Natural killer cell (primary cell): Measurements from ENCODE around the gene PAN2. TPM values are rescaled to one million over a fixed set of nuclear protein-coding genes. Genes with fewer than 3 reads are reported as not detected.

Experiments used
- ATAC-seq, 3 donors: fragments of 150-1000 bp in 2 of 3; fragments of 200-7000 bp in 1 of 3; cut with Tn5 transposase; 1 replicate in 1 of 3; 2 replicates in 2 of 3; pipeline ENCODE4 v1.10.0; 2021; ENCODE audit warnings: mild to moderate bottlenecking in 2 of 3, moderate library complexity in 2 of 3
- DNase-seq, 2 donors: peaks; one replicate each; pipeline versions ENCODE4 v3.0.0 to v3.0.0-alpha.2; 2013 to 2021; ENCODE audit warnings: mixed read lengths in 1 of 2
- H3K27ac ChIP-seq: one replicate; pipeline ENCODE4 v1.5.1; 2013; ENCODE audit warnings: mild to moderate bottlenecking, low read length
- H3K27me3 ChIP-seq: one replicate; pipeline ENCODE4 v1.6.1; 2013; ENCODE audit warnings: low read length; ENCODE audit not compliant: control insufficient read depth, insufficient read depth
- H3K36me3 ChIP-seq: one replicate; pipeline ENCODE4 v1.6.1; 2013; ENCODE audit warnings: low read length; ENCODE audit not compliant: control insufficient read depth, insufficient read depth
- H3K4me1 ChIP-seq: one replicate; pipeline ENCODE4 v1.6.1; 2013; ENCODE audit warnings: low read length; ENCODE audit not compliant: control insufficient read depth, insufficient read depth
- H3K4me3 ChIP-seq: one replicate; pipeline ENCODE4 v1.5.1; 2013; ENCODE audit warnings: low read length
- H3K9me3 ChIP-seq: one replicate; pipeline ENCODE4 v1.6.1; 2013; ENCODE audit warnings: low read length; ENCODE audit not compliant: control insufficient read depth, insufficient read depth
- H3K27ac Mint-ChIP-seq, 2 donors: one replicate each; pipeline ENCODE4 v1.8.0; 2022; ENCODE audit warnings: mild to moderate bottlenecking in 2 of 2, mixed read lengths in 2 of 2, moderate library complexity in 1 of 2
- H3K27me3 Mint-ChIP-seq, 2 donors: one replicate each; pipeline ENCODE4 v1.8.0; 2022; ENCODE audit warnings: low read depth in 2 of 2, mixed read lengths in 2 of 2
- H3K36me3 Mint-ChIP-seq: one replicate; pipeline ENCODE4 v1.8.0; 2022; ENCODE audit warnings: mixed read lengths
- H3K4me1 Mint-ChIP-seq, 2 donors: one replicate each; pipeline ENCODE4 v1.8.0; 2022; ENCODE audit warnings: mixed read lengths in 2 of 2
- H3K4me3 Mint-ChIP-seq: one replicate; pipeline ENCODE4 v1.8.0; 2022; ENCODE audit warnings: mild to moderate bottlenecking, moderate library complexity, mixed read lengths
- H3K9me3 Mint-ChIP-seq, 2 donors: one replicate each; pipeline ENCODE4 v1.8.0; 2022; ENCODE audit warnings: mixed read lengths in 2 of 2
- CTCF ChIP-seq: fragments of 200-600 bp; IDR thresholded peaks from one replicate; pipeline ENCODE4 v1.8.0; 2022; ENCODE audit warnings: antibody characterized with exemption
- WGBS: methylation state at CpG from one replicate; pipeline ENCODE4 v1.1.7; 2013; ENCODE audit warnings: missing lambda C conversion rate; ENCODE audit not compliant: insufficient coverage; 5-methylcytosine and 5-hydroxymethylcytosine counted together
- intact Hi-C: fragments of 100-400 bp; cut with micrococcal nuclease; formaldehyde crosslinking; loops from one replicate; pipeline ENCODE4 v1.14.2; 2022
- total RNA-seq, 4 donors: library from RNA; stranded (reverse); fragments of 120-200 nt in 1 of 4; gene quantifications; one replicate each; pipeline versions ENCODE4 v1.2.3 to v1.2.4, GENCODE V29; 2013 to 2022

The PAN2 gene
- total RNA-seq, 3 donors from 2014 or later (not counting 1 experiment from before 2014, with no cell fraction given), result 86.2 to 117 (median 95.7) TPM

GRCh38 chr12:56298828-56299227 lies 35.0 kb downstream of the PAN2 start:
- H3K27me3 Mint-ChIP-seq, result no peaks in the 10 kb centered on the region
- Histone ChIP-seq H3K4me1 (peaks cover 34% of the 10 kb centered on the region), H3K36me3 (peaks cover 5% of the 10 kb centered on the region), H3K27me3 (no peaks in the 10 kb centered on the region), H3K9me3 (no peaks in the 10 kb centered on the region), H3K4me3 (no peak overlapping the region), H3K27ac (peak overlapping the region; percentile 88)
- intact Hi-C loops, result no loop called here
- TF ChIP-seq CTCF, result no peak
- DNase-seq (no peak), ATAC-seq (no peak)
- H3K4me1 Mint-ChIP-seq, result peaks cover 55 to 56% of the 10 kb centered on the region in 2 donors
- H3K27ac Mint-ChIP-seq, result peak overlapping the region; percentile 97 to 98
- no peaks in the 10 kb centered on the region for H3K36me3 Mint-ChIP-seq
- H3K9me3 Mint-ChIP-seq, result no peaks in the 10 kb centered on the region
- H3K4me3 Mint-ChIP-seq, result peak overlapping the region; percentile 93
- 63% methylated on average over 5 of the region's 5 CpGs for WGBS

- peak overlapping the region in 1 of 2 donors; percentile 98 for H3K27ac Mint-ChIP-seq
- ATAC-seq (no peak), DNase-seq (no peak)
- no peak overlapping the region for H3K27ac ChIP-seq
- peaks cover 5% of the 10 kb centered on the region for H3K36me3 ChIP-seq
- H3K9me3 Mint-ChIP-seq, result no peaks in the 10 kb centered on the region
- H3K4me1 Mint-ChIP-seq, result peaks cover 55 to 61% of the 10 kb centered on the region in 2 donors
- TF ChIP-seq CTCF, result no peak
- peak overlapping the region; percentile 21 for H3K4me3 Mint-ChIP-seq
- H3K4me3 ChIP-seq, result no peak overlapping the region
- 95% methylated on average over 8 of the region's 8 CpGs for WGBS
- H3K9me3 ChIP-seq, result no peaks in the 10 kb centered on the region
- peaks cover 34% of the 10 kb centered on the region for H3K4me1 ChIP-seq
- no peaks in the 10 kb centered on the region for H3K27me3 Mint-ChIP-seq
- no peaks in the 10 kb centered on the region for H3K27me3 ChIP-seq
- intact Hi-C loops, result no loop called here
- no peaks in the 10 kb centered on the region for H3K36me3 Mint-ChIP-seq
Measured at GRCh38 chr12:56297400-56297799, 36.4 kb downstream of the PAN2 start.

GRCh38 chr12:56296295-56296694 lies 37.5 kb downstream of the PAN2 start:
- Histone ChIP-seq H3K4me3 (no peak overlapping the region), H3K27me3 (no peaks in the 10 kb centered on the region), H3K4me1 (peaks cover 30% of the 10 kb centered on the region), H3K9me3 (no peaks in the 10 kb centered on the region), H3K36me3 (peaks cover 11% of the 10 kb centered on the region), H3K27ac (no peak overlapping the region)
- 81% methylated on average over 5 of the region's 5 CpGs for WGBS
- no peak for ATAC-seq
- H3K27ac Mint-ChIP-seq, result peak overlapping the region in 1 of 2 donors; percentile 98
- H3K9me3 Mint-ChIP-seq, result no peaks in the 10 kb centered on the region
- TF ChIP-seq CTCF, result no peak
- no peak overlapping the region for H3K4me3 Mint-ChIP-seq
- DNase-seq, result no peak
- peaks cover 49 to 56% of the 10 kb centered on the region in 2 donors for H3K4me1 Mint-ChIP-seq
- intact Hi-C loops, result no loop called here
- no peaks in the 10 kb centered on the region for H3K27me3 Mint-ChIP-seq
- no peaks in the 10 kb centered on the region for H3K36me3 Mint-ChIP-seq

- DNase-seq, result no peak
- Mint-ChIP-seq H3K9me3 (no peaks in the 10 kb centered on the region), H3K4me1 (peaks cover 32 to 39% of the 10 kb centered on the region in 2 donors), H3K4me3 (no peak overlapping the region), H3K36me3 (no peaks in the 10 kb centered on the region), H3K27ac (no peak overlapping the region), H3K27me3 (no peaks in the 10 kb centered on the region)
- Histone ChIP-seq H3K4me1 (peaks cover 11% of the 10 kb centered on the region), H3K36me3 (peaks cover 17% of the 10 kb centered on the region), H3K4me3 (no peak overlapping the region), H3K9me3 (no peaks in the 10 kb centered on the region), H3K27me3 (no peaks in the 10 kb centered on the region), H3K27ac (no peak overlapping the region)
- no peak for TF ChIP-seq CTCF
- 89% methylated on average over 5 of the region's 5 CpGs for WGBS
- ATAC-seq, result no peak
- intact Hi-C loops, result no loop called here
Measured at GRCh38 chr12:56293795-56294194, 40.0 kb downstream of the PAN2 start.
